Stomach (tissue), 9 donors: Measurements from ENCODE around the gene CASP8AP2. TPM values are rescaled to one million over a fixed set of nuclear protein-coding genes. Genes with fewer than 3 reads are reported as not detected.

Source experiments
- DNase-seq, 2 donors: peaks; one replicate each; pipeline versions ENCODE4 v3.0.0 to v3.0.0-alpha.2; 2013 to 2019
- H3K27ac ChIP-seq, 5 donors: fragments of 200-600 bp in 4 of 5; sonication (generic) in 4 of 5; one replicate each; pipeline ENCODE4 v1.5.1; 2013 to 2019; ENCODE audit warnings: mild to moderate bottlenecking in 1 of 5, moderate library complexity in 1 of 5
- H3K27me3 ChIP-seq, 3 donors: fragments of 200-600 bp; sonication (generic); one replicate each; pipeline ENCODE4 v1.5.1; 2017 to 2019; ENCODE audit warnings: mixed run types in 1 of 3
- H3K36me3 ChIP-seq, 4 donors: fragments of 200-600 bp; sonication (generic); 1 replicate in 3 of 4; 2 replicates in 1 of 4; pipeline ENCODE4 v1.5.1; 2016 to 2019
- H3K4me1 ChIP-seq, 4 donors: fragments of 200-600 bp; sonication (generic); one replicate each; pipeline ENCODE4 v1.5.1; 2016 to 2019
- H3K4me3 ChIP-seq, 4 donors: fragments of 200-600 bp; sonication (generic) in 3 of 4; one replicate each; pipeline ENCODE4 v1.5.1; 2016 to 2019; ENCODE audit warnings: mild to moderate bottlenecking in 1 of 4
- H3K9me3 ChIP-seq, 4 donors: fragments of 200-600 bp; sonication (generic); one replicate each; pipeline ENCODE4 v1.5.1; 2016 to 2019
- EP300 ChIP-seq: sonication (generic); formaldehyde crosslinking; IDR thresholded peaks from one replicate; pipeline ENCODE4 v1.6.1; 2017; ENCODE audit warnings: antibody characterized with exemption
- POLR2A ChIP-seq, 4 donors: fragments of 450-650 bp; IDR thresholded peaks; one replicate each; pipeline ENCODE4 v1.6.1; 2016; ENCODE audit warnings: antibody characterized with exemption in 4 of 4, control low read depth in 2 of 4, mild to moderate bottlenecking in 1 of 4, moderate library complexity in 1 of 4
- POLR2AphosphoS5 ChIP-seq, 3 donors: sonication (generic); formaldehyde crosslinking; IDR thresholded peaks; one replicate each; pipeline ENCODE4 v1.6.1; 2016; ENCODE audit warnings: antibody characterized with exemption in 3 of 3
- WGBS, 5 donors: extraction: QIAGEN DNeasy Blood & Tissue Kit in 3 of 5; methylation state at CpG; one replicate each; pipeline versions ENCODE4 v1.1.5 to v1.1.7; 2013 to 2018; 5-methylcytosine and 5-hydroxymethylcytosine counted together
- intact Hi-C: fragments of 100-400 bp; cut with DNase I; formaldehyde crosslinking; loops from one replicate; pipeline ENCODE4 v1.15.1; 2023; ENCODE audit warnings: low total_unique reads
- polyA plus RNA-seq, 3 donors: library from polyadenylated mRNA; stranded (reverse); fragments of 200-250 nt; gene quantifications; one replicate each; pipeline ENCODE4 v1.2.3, GENCODE V29; 2013
- total RNA-seq, 5 donors: library from RNA; depleted of rRNA; stranded (reverse); fragments of >200 nt; gene quantifications; one replicate each; pipeline versions ENCODE4 v1.1.0 to v1.2.3, GENCODE V29; 2014 to 2016
- TF ChIP-seq, protein P1 (sequence below), 7 experiments: fragments of 450-650 bp in 4 of 7; fragments of 200-600 bp in 3 of 7; sonication (generic) in 3 of 7; IDR thresholded peaks; one replicate each; pipeline ENCODE4 v1.5.1; 2016 to 2019; ENCODE audit warnings: antibody characterized with exemption in 7 of 7, control low read depth in 2 of 7, mild to moderate bottlenecking in 1 of 7
- donor health status: healthy with polysubstance abuse.
- donor health status: Bipolar disorder and iron deficiency.
- donor health status: healthy.

The CASP8AP2 gene
- total and polyA plus RNA-seq, 8 donors = 3.1 to 35.3 (median 9.4) TPM

DNA sequence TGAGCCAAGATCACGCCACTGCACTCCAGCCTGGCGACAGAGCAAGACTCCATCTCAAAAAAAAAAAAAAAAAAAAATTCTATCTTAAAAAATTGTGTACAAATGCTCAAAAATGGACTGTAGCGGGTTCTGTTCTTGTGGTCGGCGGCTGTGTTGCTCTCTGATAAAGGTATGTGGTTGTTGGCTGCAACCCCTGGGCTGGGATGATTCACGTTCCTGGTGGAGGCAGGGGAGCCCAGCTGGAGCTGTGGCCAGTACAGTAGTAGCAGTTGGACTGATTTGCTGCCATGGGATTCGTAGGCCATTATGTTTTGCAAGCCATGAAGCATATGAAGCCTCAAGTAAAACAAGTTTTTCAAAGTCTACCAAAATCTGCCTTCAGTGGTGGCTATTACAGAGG, 32.4 kb upstream of the CASP8AP2 start:
- WGBS, 5 donors = 82 to 97% (median 90%) methylated on average over 7 of the region's 7 CpGs
- no peak for DNase-seq
- no peak overlapping the region for H3K4me3 ChIP-seq
- H3K36me3 ChIP-seq = peaks cover 18 to 80% (median 76%) of the 10 kb centered on the region in 4 donors
- H3K27ac ChIP-seq = no peak overlapping the region
- intact Hi-C loops = no loop called here
- TF ChIP-seq POLR2A (IDR thresholded peaks at IDR 0.05) = no peak
- no peak for TF ChIP-seq POLR2AphosphoS5 (IDR thresholded peaks at IDR 0.05)
- no peak for TF ChIP-seq EP300
- peaks cover 0 to 3% (median 0%) of the 10 kb centered on the region in 4 donors for H3K4me1 ChIP-seq
- no peaks in the 10 kb centered on the region for H3K9me3 ChIP-seq
- no peaks in the 10 kb centered on the region for H3K27me3 ChIP-seq

DNA sequence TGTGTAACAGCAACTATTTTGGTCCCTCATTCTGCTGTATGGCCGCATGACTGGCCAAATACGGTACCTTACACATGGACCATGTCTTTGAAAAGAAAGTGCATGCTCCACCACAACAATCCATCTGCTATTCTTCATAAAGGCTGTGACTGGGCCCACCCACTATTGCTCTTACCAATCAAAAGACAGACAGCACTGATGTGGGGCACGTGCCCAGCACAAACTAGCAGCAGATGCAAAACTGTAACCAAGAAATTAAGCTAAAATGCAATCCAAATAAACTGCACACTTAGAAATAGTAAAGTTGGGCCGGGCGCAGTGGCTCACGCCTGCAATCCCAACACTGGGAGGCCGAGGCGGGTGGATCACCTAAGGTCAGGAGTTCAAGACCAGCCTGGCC, 30.6 kb upstream of the CASP8AP2 start:
- no peak overlapping the region for H3K4me3 ChIP-seq
- no peaks in the 10 kb centered on the region for H3K9me3 ChIP-seq
- H3K36me3 ChIP-seq = peaks cover 11 to 73% (median 67%) of the 10 kb centered on the region in 4 donors
- TF ChIP-seq POLR2AphosphoS5 (IDR thresholded peaks at IDR 0.05) (no peak), EP300 (no peak), POLR2A (IDR thresholded peaks at IDR 0.05) (no peak)
- TF ChIP-seq, protein P1, sequence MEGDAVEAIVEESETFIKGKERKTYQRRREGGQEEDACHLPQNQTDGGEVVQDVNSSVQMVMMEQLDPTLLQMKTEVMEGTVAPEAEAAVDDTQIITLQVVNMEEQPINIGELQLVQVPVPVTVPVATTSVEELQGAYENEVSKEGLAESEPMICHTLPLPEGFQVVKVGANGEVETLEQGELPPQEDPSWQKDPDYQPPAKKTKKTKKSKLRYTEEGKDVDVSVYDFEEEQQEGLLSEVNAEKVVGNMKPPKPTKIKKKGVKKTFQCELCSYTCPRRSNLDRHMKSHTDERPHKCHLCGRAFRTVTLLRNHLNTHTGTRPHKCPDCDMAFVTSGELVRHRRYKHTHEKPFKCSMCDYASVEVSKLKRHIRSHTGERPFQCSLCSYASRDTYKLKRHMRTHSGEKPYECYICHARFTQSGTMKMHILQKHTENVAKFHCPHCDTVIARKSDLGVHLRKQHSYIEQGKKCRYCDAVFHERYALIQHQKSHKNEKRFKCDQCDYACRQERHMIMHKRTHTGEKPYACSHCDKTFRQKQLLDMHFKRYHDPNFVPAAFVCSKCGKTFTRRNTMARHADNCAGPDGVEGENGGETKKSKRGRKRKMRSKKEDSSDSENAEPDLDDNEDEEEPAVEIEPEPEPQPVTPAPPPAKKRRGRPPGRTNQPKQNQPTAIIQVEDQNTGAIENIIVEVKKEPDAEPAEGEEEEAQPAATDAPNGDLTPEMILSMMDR (IDR thresholded peaks at IDR 0.05) = no peak
- peaks cover 0 to 3% (median 0%) of the 10 kb centered on the region in 4 donors for H3K4me1 ChIP-seq
- 90 to 97% (median 97%) methylated on average over 8 of the region's 8 CpGs for WGBS, 5 donors
- DNase-seq = no peak
- H3K27me3 ChIP-seq = no peaks in the 10 kb centered on the region
- H3K27ac ChIP-seq = no peak overlapping the region
- intact Hi-C loops = no loop called here

DNA sequence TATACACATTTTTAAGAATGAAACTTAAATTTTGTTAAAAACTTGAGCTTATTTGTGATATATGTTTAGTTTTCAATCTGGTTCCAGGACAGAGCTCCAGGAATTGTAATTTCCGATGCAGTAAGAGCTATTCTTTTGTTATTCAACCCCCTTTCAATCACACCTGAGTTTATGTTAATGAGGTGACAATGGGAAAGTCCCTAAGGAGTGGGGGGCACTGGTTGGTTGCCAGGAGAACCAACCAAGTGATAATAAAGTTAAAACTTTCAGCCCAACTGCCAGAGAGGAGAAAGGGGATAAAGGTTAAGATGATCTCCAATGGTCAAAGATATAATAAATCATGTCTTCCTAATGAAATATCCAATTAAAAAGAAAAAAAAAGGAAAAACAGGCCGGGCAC, 29.9 kb upstream of the CASP8AP2 start:
- intact Hi-C loops = no loop called here
- Histone ChIP-seq H3K36me3 (peaks cover 11 to 67% (median 61%) of the 10 kb centered on the region in 4 donors), H3K4me1 (no peaks in the 10 kb centered on the region), H3K27me3 (no peaks in the 10 kb centered on the region), H3K9me3 (no peaks in the 10 kb centered on the region), H3K4me3 (no peak overlapping the region), H3K27ac (no peak overlapping the region)
- no peak for TF ChIP-seq POLR2A (IDR thresholded peaks at IDR 0.05)
- WGBS, 5 donors = 82 to 91% (median 85%) methylated on average over 2 of the region's 2 CpGs
- no peak for DNase-seq

DNA sequence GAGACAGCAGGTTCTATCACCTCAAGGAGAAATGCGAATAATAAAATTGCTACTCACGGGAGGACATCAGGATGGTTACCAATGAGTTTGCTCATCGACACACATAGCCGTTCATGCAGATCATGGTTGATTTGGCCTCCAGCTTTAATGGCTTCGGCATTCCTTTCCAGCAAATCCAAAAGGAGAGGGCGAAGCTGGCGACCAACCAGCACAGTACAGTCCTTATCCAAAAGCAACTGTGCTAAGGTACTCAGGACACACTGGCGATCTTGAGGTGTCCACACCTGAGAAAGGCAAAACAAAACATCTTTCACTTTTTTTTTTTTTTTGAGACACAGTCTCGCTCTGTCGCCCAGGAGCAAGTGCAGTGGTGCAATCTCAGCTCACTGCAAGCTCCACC, 26.4 kb upstream of the CASP8AP2 start:
- Histone ChIP-seq H3K36me3 (peaks cover 11 to 49% (median 46%) of the 10 kb centered on the region in 4 donors), H3K27me3 (no peaks in the 10 kb centered on the region), H3K27ac (no peak overlapping the region), H3K4me1 (no peaks in the 10 kb centered on the region), H3K4me3 (no peak overlapping the region), H3K9me3 (no peaks in the 10 kb centered on the region)
- 91 to 97% (median 95%) methylated on average over 10 of the region's 10 CpGs for WGBS, 5 donors
- no peak for TF ChIP-seq EP300
- no peak for TF ChIP-seq POLR2A (IDR thresholded peaks at IDR 0.05)
- TF ChIP-seq POLR2AphosphoS5 (IDR thresholded peaks at IDR 0.05) = no peak
- TF ChIP-seq, protein P1 (IDR thresholded peaks at IDR 0.05) = no peak
- no peak for DNase-seq
- intact Hi-C loops = no loop called here

DNA sequence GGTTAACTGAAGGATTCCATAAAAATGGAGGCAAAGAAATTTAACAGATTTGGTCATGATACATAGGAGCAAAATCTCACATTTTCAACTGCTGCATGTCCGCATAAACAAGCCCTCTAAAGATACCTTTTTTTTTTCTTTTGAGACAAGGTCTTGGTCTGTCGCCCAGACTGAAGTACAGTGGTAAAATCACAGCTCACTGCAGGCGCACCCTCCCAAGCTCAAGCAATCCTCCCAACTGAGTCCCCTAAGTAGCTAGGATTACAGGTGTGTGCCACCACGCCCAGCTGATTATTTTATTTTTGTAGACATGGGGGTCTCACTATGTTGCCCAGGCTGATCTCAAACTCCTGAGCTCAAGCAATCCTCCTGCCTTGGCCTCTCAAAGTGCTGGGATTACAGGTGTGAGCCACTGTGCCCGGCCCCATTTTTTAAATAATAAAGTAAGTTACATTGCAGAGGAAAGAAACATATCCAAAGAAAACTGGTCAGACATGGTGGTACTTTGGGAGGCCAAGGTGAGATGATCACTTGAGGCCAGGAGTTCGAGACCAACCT, 23.8 kb upstream of the CASP8AP2 start:
- Histone ChIP-seq H3K4me3 (no peak overlapping the region), H3K9me3 (no peaks in the 10 kb centered on the region), H3K4me1 (no peaks in the 10 kb centered on the region), H3K36me3 (peaks cover 4 to 25% (median 23%) of the 10 kb centered on the region in 4 donors), H3K27ac (no peak overlapping the region), H3K27me3 (no peaks in the 10 kb centered on the region)
- DNase-seq = no peak
- intact Hi-C loops = no loop called here
- WGBS, 5 donors = 41 to 90% (median 84%) methylated on average over 6 of the region's 6 CpGs
- TF ChIP-seq EP300 (no peak), POLR2AphosphoS5 (IDR thresholded peaks at IDR 0.05) (no peak), POLR2A (IDR thresholded peaks at IDR 0.05) (no peak)
- TF ChIP-seq, protein P1 (IDR thresholded peaks at IDR 0.05) = no peak
